GM12865 (cell line): ENCODE data around the gene MPDU1.
"Not testable (repeated sequence)": the region's sequence is repeated elsewhere in the genome, so short reads cannot be mapped to it uniquely, and the experiment has no call there.

Experiments used
- DNase-seq: peaks from one replicate; pipeline ENCODE4 v3.0.0; 2010; ENCODE audit warnings: low read depth
- H3K4me3 ChIP-seq: 2 replicates; pipeline ENCODE4 v1.5.1; 2011; ENCODE audit warnings: mild to moderate bottlenecking, low read depth, low read length, control low read depth
- CTCF ChIP-seq: IDR thresholded peaks from 2 replicates; pipeline ENCODE4 v1.5.1; 2011; ENCODE audit warnings: low read length, control low read depth, low read depth, inconsistent platforms; ENCODE audit not compliant: insufficient read depth; ENCODE audit errors: missing control alignments

The MPDU1 gene

GRCh38 chr17:7623661-7624060, 40.0 kb downstream of the MPDU1 start:
- DNase-seq = no peak
- no peak for TF ChIP-seq CTCF
- H3K4me3 ChIP-seq = no peak overlapping the region

DNA sequence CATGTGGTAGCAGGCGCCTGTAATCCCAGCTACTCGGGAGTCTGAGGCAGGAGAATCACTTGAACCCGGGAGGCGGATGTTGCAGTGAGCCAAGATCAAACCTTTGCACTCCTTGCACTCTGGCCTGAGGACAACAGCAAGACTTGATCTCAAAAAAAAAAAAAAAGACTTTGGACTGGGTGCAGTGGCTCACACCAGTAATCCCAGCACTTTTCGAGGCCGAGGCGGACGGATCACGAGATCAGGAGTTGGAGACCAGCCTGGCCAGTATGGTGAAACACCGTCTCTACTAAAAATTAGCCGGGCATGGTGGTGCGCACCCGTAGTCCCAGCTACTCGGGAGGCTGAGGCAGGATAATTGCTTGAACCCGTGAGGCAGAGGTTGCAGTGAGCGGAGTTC, 42.1 kb downstream of the MPDU1 start:
- DNase-seq, H3K4me3 ChIP-seq: not testable (repeated sequence)

DNA sequence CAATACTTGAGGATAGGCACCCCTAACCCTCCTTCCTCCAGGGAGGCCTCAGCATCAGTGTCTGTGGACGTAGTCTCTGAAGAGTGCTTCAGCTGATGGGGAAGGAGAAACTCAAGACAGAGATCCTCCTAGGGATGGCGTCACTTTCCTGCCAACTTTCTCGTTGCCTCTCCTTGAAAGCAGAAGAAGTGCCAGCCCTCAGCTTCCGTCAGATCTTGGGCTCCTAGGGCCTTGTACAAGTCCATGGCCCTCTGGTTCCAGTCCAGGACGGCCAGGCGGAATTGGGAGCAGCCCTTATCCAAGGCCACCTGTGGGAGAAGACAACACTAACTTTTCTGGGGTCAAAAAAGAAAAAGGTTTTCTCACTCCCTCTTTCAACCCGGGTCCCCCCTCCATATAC, 42.7 kb downstream of the MPDU1 start:
- no peak for TF ChIP-seq CTCF
- DNase-seq = no peak
- H3K4me3 ChIP-seq = no peak overlapping the region

DNA sequence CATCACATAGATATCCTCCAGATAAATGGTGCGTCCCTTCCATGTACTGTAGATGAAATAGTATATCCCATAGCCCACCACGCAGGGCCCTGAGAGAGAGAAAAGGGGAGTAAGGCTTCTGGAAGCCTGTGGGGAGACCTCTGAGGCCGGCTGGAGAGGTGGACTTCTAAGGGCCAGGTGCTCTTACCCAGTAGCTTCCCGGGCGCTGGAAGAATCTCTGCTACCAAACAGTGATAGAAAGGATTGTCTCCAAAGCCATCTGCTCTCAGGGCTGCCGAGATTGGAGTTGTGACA, 43.3 kb downstream of the MPDU1 start:
- peak overlapping the region; percentile 76 for H3K4me3 ChIP-seq

DNA sequence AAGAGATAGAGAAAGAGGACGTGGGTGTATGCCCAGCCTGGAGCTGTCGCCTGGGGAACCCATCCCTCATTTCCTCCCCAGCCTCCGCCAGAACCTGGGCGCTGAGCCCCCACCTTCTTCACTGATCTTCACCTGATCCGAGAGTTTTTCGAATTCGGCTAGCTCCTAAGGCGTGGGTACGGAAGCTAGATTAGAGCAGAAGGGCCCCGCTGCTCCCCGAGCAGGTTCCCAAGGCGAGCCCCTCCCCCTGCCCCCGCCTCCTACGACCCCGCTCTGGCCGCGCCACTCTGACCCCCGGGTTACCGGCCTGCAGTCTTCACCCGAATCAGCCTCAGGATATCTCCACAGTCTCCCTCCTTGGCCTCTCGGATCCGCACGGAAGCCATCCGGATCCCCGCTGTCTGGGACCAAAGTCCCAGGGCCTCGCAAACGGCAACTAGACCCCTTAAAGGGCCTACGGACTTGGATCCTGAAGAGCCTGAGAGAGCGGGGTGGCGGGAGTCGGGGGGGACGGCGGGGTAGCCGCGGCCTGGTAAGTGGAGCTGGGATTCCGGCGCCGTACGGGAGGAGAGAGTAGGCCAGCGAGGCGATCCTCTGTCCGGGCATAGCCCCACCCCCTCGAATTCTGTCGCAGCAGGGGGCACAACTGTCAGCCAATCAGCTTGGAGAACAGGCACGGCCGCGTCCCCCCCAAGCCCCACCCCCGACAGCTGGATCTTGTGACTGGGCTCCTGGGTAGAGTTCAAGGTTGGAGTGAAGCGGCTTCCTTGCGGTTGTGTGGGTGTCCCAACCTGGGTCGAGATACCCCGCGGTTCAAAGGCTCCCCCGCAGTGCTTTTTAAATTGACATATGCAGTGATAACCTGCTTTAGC, 43.8 kb downstream of the MPDU1 start, which contains the start of gene SAT2:
Gene SAT2 (minus strand): TSS at position 572 of the 872 bp plus-strand sequence. CDS start 186 bp downstream, at position 386.
- peak within 1 kb of the TSS; percentile 76 for H3K4me3 ChIP-seq
- no peak for TF ChIP-seq CTCF
- DNase-seq = peak; percentile 95

More for the DNA sequence above, 43.3 kb downstream of the MPDU1 start:
- TF ChIP-seq CTCF = no peak
- DNase-seq = no peak

- TF ChIP-seq CTCF = no peak
- DNase-seq = no peak
- H3K4me3 ChIP-seq = no peak within 1 kb of the TSS
These were observed 46.4 kb downstream of the MPDU1 start, which contains the start of gene SHBG for GRCh38 chr17:7629939-7630571. TSS of gene SHBG (plus strand) at chr17:7630135. CDS start at chr17:7630173, 38 bp downstream.
